Stimulated activated CD8-positive, alpha-beta memory T cell treated with anti-CD3 and anti-CD28 coated beads, Interleukin-15, amount 100 ng/mL, for 24 hours (primary cell): ENCODE measurements around the gene KCND3.

ENCODE experiments used
- DNase-seq: peaks from one replicate; pipeline ENCODE4 v3.0.0-alpha.2; 2020; ENCODE audit warnings: low read depth

Gene KCND3

DNA sequence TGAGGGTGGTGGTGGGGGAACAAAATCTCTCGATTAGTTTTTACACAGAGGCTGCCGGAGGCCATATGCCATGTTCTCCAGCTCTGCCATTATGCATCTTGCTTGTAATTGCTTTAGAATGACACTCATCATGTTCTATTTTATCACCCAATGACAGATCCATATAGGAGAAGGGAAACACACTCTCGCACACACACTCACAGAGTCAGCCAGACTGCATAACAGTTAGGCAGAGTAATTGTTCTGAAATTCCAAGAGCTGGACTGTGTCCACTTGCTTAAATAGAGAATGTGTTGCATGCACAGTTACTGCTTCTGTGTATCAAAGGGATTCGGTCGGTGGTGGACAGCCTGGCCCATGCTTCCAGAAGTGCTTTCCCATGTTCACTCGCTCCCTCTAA, 30.6 kb downstream of the KCND3 start:
- no peak for DNase-seq

- no peak for DNase-seq
These were observed 31.4 kb downstream of the KCND3 start for GRCh38 chr1:111958075-111958474.

DNA sequence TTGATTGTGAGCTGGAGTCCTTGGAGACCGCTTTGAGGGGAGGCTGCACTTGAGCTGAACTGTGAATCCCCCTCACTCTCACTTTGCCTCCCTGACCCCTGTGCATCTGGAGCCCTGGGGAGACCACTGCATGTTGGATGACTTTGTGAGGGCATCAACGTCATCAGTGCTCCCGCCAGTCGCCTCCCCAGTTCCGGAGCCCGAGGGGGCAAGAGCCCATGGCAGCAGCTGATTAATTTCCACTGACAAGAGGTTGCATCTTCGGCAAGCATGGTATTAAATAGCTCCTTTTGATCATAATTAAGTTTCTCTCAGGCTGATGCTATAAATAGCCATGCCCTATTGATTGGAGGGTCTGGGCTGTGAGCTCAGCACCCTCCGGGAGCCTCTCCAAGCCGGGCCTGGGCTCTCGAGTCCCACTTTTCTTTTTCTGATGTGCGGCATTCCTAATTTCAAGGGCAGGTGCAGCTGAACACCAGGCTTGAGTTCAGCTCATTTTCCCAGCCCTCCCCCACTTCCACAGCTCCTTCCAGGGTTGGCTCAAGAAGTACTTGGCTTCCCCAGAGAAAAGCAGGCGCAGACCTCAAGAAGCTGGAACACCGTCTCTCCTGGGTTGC, 33.2 kb downstream of the KCND3 start:
- DNase-seq: no peak

DNA sequence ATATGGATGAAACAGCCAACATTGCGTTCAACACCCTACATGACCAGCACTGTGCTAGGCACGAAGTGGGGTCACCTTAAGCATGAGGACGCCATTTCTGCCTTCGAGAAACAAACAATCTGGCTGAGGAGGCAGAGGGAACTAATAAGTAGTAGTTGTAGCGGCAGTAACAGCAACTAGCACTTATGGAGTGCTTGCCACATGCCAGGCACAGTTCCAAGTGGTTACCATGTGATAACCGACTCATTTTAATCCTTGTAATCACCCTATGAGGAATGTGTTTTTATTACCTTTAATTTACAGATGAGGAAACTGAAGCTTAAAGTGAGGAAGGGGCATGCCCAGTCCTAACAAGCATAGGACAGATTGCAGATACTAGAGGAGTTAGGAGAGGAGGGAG, 33.7 kb downstream of the KCND3 start:
- DNase-seq: no peak

GRCh38 chr1:111953797-111954196, 35.7 kb downstream of the KCND3 start:
- DNase-seq: no peak

DNA sequence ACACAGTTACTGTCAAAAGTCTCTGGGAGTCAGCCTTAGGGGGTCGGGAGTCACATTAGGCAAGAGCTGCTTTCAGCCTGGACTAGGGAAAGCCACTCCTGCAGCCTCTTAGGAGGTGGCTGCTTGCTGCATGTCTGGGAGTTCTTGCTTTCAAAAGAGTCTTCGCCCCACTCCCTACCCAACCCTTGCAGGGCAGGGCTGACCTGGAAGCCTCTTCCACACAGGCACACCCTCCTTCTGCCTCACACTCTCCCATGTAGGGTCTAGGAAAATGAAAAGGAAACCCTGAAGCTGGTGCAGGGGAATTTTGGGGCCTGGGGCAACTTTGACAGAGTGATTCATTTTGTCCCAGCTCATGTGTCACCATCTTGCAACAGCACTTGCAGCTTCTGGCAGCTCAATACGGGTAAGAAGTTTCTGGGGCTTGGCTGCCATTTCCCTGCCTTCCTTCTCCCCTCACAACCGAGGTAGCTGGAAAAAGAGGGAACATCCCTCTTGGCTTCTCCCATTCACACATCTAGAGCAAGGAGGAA, 37.3 kb downstream of the KCND3 start:
- DNase-seq: no peak

DNA sequence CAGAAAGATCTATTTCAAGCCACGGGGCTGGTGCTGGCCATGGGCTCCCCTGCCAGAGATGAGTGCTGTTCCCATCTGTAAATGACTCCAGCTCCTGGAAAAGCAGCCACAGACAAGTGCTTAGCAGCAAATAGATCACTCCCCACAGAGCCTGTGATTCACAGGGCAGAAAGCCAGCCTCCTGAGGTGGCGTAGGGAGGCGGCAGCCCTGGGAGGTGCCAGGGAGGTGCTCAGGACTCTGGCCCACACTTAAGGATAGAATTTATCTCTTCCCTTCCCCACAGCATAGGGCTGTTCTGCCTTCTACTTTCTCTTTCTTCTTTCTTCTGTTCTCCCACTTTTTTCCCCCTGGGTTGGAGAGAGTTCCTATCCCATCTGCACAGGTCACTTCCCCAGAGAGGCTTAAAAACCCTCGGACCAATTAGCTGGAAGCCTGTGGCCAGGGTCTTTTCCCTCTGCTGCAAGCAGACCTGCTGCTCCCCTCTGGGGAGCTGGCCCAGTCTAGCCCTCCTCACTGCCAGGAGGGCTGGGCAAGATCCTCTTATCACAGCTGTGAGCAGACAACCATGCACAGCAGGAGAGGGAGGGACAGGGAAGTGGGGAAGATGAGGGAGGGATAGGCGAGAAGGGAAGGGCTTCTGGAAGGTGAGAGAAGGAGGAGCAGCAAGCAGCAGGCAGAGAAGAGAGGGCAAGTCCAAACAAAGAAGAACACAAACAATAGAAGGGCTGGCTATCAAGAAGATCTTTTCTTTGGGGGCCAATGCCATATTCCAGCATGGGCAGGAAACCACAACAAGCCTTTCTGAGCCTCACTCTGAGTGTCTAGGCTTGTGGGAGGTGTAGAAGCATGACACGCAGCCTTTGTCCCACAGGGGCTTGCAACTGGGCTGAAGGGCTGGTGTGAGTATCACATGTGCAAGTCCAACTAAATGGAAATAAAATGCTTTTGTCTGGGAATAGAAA, 41.0 kb downstream of the KCND3 start:
- no peak for DNase-seq

DNA sequence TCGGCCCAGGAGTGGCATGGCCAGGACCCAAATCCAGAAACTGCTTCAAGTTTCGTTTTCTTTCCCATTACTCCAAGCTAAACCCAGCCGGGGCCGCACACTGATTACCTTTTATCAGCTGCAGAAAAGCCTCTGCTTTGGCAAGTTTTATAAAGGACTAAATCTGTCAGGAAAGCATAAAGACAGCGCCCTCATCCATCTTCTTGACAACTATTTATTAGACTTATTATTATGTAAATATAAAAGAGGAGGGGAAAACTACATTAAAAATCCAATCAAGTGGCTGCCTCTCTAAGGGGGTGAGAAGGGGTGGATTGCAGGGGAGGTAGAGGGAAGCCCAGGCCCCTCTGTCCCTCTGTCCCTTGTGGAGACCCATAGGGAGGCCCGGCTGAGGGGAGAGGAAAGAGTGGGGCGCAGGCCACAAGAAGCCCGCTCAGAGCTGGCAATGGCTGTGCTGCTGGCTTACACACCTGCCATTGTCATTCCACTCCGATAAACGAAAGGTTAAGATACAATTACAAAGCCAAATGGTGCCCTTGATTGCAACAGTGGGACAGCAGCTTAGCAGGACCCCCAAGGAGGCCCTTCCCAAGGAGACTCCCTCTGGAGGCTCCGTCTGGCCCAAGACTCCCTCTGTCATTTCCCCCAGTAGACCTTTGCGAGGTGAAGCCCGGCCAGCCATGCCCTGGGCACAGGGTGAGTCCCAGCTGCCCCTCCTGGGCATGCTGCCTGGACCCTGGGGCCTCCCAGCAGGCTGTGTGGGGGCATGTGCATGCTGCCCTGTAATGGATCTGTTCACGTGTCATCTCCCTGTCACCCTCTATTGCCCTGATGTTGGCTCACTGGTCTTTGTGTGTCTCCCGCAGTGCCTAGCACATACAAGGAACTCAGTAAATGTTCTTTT, 45.4 kb downstream of the KCND3 start:
- DNase-seq: no peak

DNA sequence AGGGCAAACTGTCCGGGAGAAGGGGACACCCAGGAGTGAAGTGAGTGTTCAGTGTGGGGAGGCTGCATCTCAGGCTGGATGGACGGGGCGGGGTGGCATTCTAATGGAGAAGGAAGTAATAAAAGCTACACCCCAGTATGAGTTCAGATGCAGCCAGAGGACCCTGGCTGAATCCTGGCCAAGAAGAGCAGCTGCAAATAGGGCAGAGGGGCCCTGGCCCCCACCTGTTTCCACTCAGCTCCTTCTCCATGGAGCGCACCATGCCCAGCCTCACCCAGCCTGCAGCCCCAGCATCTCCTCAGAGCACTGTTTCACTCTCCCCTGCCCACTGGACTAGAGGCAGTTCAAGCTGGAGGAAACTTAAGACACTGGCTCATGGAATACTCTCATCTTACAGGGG, 46.4 kb downstream of the KCND3 start:
- DNase-seq: no peak

GRCh38 chr1:111938536-111938935, 50.9 kb downstream of the KCND3 start:
- DNase-seq: no peak

- no peak for DNase-seq
These were observed 51.3 kb downstream of the KCND3 start for GRCh38 chr1:111938123-111938522.

DNA sequence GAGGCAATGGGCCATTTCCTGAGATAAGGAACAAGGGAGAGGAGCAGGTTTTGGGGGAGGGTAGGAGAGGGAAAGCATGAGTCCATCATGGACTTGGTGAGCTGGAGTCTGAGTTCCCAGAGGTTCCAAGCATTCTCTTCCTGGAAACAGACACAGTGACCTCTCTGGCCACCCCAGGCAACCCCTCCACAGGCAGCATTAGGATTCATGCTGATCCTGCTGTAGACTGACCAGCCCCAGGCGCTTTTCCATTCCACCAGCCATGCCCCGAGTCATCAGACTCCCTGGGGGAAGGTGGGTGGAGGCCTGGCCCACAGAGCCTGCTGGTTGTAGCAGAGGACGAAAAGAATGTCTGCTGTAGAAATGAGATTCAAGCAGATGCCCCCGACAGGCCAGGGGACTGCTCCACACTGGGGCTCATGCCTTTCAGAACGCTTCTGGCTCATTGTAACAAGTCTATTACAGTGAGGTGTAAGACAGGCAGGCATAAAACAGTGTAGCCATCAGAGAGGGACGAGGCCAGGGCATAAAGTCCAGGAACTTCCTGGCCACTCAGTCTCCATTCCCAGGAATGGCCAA, 52.2 kb downstream of the KCND3 start:
- DNase-seq: no peak

GRCh38 chr1:111934106-111934852, 55.2 kb downstream of the KCND3 start:
- DNase-seq: no peak

GRCh38 chr1:111930356-111930755, 59.1 kb downstream of the KCND3 start:
- no peak for DNase-seq

DNA sequence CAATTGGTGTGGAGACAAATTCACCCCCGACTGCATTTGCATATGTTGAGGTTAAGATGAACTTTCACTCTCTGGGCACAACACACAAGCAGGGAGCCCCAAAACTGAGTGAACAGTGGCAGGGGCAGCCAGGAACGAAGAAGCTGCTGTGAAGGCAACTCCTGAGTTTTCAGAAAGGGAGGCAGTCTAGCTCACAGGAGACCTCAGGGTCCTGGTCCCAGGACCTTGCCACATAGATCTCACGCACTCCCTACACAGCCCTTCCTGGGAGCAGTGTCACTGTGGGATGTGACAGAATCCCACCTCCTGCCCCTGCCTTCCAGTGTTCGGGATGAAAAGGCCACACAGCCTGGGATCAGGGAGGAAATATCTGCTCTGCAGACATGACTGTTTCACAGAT, 60.9 kb downstream of the KCND3 start:
- DNase-seq: no peak

DNA sequence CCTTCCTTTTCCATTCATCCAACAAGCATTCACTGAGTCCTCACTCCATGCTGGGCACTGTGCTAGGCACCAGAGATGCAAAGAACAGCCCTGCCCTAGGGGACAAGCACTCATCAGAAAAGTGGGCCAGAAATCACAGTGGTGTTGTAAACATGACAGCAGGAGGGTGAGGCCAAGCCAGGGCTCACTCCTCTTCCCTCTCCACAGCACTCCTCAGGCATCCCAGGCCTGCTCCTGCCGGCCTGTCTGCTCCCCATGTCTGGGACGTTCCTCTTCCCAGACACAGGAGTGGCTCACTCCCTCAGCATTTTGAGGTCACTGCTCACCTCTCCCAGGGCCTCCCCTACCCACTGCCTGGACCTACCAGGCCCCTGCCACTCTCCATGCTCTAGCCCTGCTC, 61.8 kb downstream of the KCND3 start:
- DNase-seq: no peak

GRCh38 chr1:111924786-111925185, 64.7 kb downstream of the KCND3 start:
- DNase-seq: no peak

GRCh38 chr1:111923766-111924165, 65.7 kb downstream of the KCND3 start:
- no peak for DNase-seq

DNA sequence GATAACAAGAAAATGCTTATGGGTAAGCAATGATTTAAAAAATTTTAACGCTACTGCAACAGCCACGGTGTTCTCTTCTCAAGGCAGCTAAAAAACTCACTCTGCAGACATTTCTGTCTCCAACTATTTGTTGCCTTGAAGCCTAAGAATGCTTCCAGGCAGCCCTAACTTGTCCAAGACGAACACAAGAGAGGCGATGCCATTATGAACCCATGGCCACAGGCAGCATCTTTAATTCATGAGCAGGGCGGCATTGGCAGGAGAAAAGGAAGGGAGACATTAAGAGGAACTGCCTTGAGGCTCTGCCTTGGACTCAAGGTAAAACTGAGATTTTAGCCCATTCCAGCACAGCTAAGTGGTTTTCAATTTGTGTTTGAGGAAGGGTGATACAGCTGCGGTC, 67.5 kb downstream of the KCND3 start:
- DNase-seq: no peak

- DNase-seq: no peak
These were observed 69.0 kb downstream of the KCND3 start for GRCh38 chr1:111920221-111921024.
